HG03139 (cell line): Measurements from ENCODE around the gene VSTM2L.

Experiments used
- ATAC-seq: cut with Tn5 transposase; IDR thresholded peaks from one replicate; pipeline ENCODE4 v1.9.1; 2021; ENCODE audit not compliant: unreplicated experiment

VSTM2L gene

GRCh38 chr20:37936041-37936440, 33.1 kb downstream of the VSTM2L start:
- no peak for ATAC-seq

DNA sequence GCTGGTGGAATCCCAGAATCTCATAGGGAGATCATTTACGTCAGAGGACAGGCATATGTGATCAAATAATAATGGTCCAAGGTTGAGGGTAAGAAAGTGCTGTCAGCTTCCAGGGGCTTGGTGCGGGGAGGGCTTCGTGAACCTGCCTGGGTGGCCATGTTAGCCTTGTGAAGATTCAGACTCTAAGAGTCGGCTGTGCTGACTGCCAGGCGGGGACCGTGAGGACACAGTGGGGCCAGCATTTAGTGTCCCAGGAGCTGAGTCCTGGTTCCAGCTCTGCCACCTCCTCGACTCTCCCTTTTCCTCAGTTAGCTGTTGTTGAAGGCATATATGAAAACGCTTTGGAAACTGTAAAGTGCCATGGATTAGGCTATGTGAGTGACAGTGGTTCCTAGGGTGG, 33.5 kb downstream of the VSTM2L start:
- no peak for ATAC-seq

DNA sequence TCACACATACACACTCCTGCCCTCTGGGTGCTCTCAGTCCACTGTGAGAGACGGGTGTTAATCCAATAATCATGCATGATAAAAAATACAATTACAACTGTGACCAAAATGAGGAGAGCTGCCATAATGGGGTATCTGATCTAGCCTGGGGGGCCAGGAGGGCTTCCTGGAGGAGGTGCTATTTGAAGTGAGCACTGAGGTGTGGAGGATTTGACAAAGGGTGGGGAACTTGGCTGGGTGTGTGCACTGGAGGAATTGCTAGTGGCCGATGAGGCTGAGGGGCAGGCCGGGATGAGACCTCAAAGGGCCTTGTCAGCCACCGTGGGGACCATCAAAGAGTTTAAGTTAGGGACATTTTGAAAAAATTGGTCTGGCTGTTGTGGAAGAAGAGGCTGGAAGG, 34.8 kb downstream of the VSTM2L start:
- ATAC-seq: no peak

DNA sequence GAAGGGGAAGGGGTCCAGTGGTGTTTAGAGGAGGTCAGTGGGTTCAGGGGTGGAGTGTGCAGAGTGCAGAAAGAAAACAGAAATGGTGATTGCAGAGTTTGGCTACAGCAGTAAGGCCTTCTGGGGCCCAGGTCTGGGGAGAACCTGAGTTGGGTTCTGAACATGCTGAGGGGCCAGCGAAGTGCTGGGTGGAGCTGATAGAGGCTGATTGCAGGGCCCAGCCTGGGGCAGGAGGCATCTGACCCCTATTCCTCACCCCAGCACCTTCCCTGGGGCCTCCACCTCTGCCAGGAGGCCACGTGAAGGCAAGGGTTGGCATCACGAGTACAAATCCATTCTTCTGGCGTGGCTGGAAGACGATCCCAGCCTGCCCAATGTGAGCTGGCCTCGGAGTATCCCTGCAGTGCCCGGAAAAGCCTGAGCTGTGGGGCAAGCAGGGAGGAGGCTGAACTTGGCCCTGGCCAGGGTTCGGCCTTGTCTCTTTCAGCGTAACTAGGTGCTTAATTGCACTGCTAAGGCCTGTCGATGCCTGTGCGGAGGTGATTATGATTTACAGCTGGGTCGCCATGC, 35.3 kb downstream of the VSTM2L start:
- ATAC-seq: no peak

- ATAC-seq: no peak
Measured at GRCh38 chr20:37938954-37939353, 36.0 kb downstream of the VSTM2L start.

- ATAC-seq: no peak
Measured at GRCh38 chr20:37939701-37940560, 37.0 kb downstream of the VSTM2L start.

DNA sequence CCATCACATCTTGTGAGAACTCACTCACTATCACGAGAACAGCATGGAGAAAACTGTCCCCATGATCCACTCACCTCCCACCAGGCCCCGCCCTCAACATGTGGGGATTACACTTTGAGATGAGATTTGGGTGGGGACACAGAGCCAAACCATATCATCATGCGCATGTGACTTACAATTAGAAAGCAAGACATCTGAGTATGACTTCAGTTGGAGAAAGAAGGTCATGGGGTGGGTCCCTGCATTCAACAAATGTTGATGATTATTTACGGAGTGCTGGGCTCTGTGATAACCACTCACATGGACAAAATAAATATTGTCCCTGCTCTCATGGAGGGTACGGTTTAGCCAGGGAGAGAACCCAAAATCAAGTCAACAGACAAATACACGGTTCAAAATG, 37.9 kb downstream of the VSTM2L start:
- no peak for ATAC-seq

GRCh38 chr20:37941332-37941731, 38.4 kb downstream of the VSTM2L start:
- no peak for ATAC-seq

DNA sequence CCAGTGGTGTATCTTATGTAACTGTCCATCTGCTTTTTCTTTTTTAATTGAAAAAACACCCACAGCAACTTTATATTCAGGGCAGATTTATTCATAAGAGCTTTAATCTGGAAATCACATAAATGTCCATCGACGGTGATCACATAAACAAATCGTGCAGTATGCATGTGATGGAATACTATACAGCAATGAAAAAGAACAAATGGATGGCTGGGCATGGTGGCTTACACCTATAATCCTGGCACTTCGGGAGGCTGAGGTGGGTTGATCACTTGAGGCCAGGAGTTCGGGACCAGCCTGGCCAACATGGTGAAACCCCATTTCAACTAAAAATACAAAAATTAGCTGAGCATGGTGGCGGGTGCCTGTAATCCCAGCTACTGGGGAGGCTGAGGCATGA, 39.1 kb downstream of the VSTM2L start:
- ATAC-seq: no peak

- no peak for ATAC-seq
Measured at GRCh38 chr20:37943033-37943432, 40.1 kb downstream of the VSTM2L start.

DNA sequence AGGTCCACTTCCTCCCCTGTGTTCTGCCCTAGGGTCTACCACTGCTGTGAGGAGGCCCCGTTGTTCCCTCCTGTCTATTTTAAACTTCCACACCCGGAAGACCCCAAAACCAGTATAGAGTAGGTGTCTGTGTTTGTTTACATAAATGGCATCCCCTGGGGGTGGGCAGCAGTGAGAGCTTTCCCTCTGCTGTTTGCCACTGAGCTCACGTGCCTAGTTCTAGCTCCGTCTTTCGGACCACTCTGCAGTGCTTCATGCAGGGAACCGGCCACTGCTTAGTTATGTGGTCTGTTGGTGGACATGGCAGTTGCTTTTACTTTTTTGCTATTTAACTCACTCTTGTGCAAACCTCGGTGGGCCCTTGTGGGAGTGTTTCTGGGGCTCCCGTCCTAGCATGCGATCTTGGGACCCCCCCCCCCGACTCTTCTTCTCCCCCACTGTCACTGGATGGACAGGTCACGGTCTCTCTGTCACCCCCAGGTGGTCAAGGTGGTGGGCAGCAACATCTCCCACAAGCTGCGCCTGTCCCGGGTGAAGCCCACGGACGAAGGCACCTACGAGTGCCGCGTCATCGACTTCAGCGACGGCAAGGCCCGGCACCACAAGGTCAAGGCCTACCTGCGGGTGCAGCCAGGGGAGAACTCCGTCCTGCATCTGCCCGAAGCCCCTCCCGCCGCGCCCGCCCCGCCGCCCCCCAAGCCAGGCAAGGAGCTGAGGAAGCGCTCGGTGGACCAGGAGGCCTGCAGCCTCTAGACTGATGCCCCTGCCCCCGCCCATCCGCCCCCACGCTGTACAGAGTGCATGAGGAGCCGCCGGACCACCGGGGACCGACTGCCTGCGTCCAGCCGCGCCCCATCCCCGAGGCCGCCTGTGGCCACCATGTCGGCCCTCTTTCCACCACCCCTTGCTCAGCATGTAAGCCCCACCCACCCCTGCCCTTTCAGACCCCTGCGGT, 40.9 kb downstream of the VSTM2L start:
- no peak for ATAC-seq

- ATAC-seq: no peak
Measured at GRCh38 chr20:37944456-37944981, 41.6 kb downstream of the VSTM2L start.

DNA sequence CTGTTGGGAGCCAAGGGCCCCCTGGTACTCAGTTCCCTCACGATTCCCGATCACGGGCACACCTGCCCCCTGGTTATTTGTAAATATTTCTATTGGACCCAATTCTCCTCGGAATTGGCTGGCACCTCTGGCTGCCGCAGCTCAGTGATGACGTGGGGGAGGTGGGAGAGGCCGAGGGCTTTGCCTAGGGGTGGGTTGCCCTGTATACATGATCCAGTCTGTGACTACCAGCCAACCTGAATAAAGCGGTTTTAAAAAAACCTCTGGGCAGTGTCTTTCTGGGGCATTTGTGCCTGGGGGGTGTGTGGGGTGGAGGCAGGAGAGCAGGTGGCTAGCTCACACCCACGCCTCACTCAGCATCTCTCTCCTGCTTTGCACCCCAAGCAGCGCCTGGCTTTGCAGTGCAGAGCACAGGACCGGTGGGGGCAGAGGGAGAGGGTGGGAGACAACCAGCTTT, 42.2 kb downstream of the VSTM2L start:
- no peak for ATAC-seq

DNA sequence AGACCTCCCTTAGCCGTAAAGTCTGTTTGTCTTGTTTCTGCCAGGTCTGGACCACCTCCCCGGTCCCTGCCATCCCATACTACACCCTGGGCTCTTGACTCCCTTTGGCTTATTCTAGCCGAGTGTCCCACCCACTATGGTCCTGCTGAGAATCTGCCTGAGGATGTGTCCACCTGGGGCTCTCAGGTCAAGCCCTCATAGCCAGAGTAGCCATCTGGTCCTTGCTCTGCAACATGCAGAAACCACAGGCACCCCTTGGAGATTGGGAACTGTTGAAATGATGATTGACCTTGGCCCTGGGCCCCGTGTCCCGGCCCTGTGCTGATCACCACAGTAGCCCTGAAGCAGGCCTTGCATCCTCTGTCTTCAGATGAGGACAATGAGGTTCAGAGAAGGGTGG, 44.0 kb downstream of the VSTM2L start:
- no peak for ATAC-seq

DNA sequence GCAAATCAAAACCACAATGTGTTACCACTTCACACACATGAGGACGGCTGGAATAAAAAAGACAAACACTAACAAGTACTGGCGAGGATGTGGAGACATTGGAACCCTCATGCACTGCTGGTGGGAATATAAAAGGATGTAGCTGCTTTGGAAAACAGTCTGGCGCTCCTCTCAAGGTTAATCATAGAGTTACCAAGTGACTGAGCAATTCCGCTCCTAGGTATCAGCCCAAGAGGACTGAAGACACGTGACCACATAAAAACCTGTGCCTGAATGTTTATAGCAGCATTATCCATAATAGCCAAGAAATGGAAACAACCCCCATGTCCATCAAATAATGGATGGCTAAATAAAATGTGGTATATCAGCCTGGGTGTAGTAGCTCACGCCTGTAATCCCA, 45.0 kb downstream of the VSTM2L start:
- no peak for ATAC-seq

DNA sequence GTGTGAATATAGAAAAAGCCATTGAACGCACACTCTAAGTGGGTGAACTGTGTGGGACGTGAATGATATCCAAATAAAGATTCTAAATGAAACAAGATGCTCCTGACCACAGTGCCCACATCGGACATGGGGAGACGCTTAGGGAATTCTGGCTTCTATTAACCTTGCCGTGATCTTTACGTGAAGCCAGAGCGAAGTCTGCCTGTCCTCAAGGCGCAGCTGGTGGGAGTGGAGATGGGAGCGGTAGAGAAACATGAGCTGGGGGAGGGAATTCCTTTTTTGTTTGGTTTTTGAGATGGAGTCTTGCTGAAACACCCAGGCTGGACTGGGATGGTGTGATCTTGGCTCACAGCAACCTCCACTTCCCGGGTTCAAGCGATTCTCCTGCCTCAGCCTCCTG, 46.0 kb downstream of the VSTM2L start:
- no peak for ATAC-seq

GRCh38 chr20:37954190-37954589, 51.3 kb downstream of the VSTM2L start:
- ATAC-seq: no peak

- ATAC-seq: no peak
Measured at GRCh38 chr20:37954626-37955025, 51.7 kb downstream of the VSTM2L start.

GRCh38 chr20:37955511-37955910, 52.6 kb downstream of the VSTM2L start:
- no peak for ATAC-seq

DNA sequence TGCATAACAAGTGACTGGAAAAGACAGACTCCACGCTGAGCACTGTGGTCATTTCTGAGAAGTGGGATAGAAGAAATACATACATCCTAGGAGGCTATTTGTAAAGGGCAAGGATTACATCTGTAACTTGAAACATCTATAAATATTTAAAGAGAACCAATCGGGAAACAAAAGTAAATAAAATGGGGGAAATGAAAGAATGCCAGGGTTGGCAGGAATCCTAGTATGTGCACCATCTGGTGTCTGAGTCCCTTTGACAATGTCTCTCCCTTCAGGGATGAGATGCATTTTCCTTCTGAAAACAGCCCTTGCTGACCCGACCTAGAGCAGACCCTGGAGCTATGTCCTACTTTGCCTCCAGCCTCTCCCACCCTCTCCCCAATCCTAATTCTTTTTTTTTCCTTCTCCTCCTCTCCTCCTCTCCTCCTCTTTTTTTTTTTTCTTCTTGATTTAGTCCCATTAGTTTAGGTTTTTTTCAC, 53.2 kb downstream of the VSTM2L start:
- no peak for ATAC-seq

DNA sequence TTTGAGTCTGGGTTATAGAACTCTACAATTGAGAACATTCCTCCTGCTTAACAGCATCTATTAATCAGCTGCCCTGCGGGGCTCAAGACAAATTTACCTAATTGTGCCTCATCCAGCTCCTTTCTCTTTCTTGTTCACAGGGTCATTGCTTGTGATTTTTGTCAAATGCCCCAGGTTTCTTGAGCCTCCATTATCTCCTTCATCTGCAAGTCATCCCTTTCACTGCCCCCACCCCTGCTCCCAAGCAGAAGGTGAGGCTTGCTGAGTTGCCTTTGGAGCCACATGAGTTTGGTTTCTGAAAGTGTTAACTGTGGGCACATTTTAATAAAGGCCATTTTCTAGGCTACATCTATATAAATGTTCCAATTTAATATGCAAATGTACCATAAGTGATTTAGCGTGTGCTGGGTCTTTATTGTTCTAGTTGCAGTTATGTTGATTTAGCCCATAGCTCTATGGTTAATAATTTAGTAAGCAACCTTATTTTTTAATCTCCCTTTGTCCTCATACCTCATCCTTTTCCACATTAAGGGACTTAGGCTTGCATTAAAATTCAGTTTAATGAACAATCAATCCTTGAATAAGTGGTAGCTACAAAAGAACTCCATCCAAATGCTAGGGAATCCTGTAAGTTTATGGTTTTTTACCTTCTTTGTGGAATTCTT, 56.1 kb downstream of the VSTM2L start:
- no peak for ATAC-seq
